Measurements from ENCODE around the gene ICOSLG. TPM values are rescaled to one million over a fixed set of nuclear protein-coding genes. Genes with fewer than 3 reads are reported as not detected.
"Not testable (repeated sequence)": the region's sequence is repeated elsewhere in the genome, so short reads cannot be mapped to it uniquely, and the experiment has no call there.

Gene ICOSLG
- total RNA-seq, 4 donors from 2014 or later, result 0.51 to 5.1 (median 1.4) TPM

DNA sequence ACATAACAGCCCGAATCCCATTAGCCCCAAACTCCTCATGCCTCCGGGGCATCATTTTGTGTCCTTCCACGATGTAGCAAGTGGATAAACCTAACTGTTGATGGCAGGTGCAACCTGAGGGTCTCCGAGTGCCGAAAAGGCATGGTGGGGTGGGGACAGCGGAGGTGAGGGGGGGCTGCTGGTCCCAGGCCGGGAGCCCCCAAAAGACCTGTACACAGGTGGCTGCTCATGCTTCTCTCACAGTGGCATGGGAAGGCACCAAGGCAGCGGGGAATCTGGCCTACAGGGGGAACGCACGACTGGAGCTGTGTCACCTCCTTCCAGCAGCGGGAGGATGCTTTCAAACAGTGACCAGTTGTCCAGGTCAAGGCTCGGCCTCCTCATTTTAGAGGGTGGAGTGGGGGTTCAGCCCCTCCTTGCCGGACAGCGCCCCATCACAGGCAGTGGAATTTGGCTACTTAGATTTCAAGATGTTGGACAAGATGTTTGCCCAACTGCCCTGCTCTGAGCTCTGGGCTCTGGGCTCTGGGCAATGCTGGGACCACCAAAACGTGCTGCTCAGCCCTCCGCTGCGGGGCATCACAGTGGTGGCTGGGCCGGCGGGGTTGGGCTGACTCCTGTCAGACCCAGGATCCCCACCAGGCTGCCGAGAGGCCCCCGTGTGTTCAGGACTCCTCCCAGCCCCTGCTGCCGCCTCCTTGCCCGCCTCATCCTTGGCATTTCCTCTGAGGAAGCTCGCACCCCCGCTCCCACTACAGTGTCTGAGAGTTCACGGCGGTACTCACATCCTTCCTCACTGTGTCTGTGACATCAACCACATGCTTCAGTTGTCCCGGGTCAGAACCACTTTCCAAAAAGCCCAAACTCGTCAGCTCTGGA, 13.3 kb upstream of the ICOSLG start:
- H3K4me3 ChIP-seq, result no peak overlapping the region
- H3K4me1 ChIP-seq, result no peaks in the 10 kb centered on the region
- no peaks in the 10 kb centered on the region for H3K36me3 ChIP-seq
- no peak for TF ChIP-seq POLR2A (IDR thresholded peaks at IDR 0.05)
- TF ChIP-seq, protein P1, sequence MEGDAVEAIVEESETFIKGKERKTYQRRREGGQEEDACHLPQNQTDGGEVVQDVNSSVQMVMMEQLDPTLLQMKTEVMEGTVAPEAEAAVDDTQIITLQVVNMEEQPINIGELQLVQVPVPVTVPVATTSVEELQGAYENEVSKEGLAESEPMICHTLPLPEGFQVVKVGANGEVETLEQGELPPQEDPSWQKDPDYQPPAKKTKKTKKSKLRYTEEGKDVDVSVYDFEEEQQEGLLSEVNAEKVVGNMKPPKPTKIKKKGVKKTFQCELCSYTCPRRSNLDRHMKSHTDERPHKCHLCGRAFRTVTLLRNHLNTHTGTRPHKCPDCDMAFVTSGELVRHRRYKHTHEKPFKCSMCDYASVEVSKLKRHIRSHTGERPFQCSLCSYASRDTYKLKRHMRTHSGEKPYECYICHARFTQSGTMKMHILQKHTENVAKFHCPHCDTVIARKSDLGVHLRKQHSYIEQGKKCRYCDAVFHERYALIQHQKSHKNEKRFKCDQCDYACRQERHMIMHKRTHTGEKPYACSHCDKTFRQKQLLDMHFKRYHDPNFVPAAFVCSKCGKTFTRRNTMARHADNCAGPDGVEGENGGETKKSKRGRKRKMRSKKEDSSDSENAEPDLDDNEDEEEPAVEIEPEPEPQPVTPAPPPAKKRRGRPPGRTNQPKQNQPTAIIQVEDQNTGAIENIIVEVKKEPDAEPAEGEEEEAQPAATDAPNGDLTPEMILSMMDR (IDR thresholded peaks at IDR 0.05), result no peak
- intact Hi-C loops (cut with DNase I; ENCODE audit: low total_unique reads), result no loop called here
- peak in 1 of 2 donors; percentile 3 for DNase-seq
- H3K27ac ChIP-seq, result no peak overlapping the region
- no peaks in the 10 kb centered on the region for H3K9me3 ChIP-seq
- H3K27me3 ChIP-seq, result no peaks in the 10 kb centered on the region

DNA sequence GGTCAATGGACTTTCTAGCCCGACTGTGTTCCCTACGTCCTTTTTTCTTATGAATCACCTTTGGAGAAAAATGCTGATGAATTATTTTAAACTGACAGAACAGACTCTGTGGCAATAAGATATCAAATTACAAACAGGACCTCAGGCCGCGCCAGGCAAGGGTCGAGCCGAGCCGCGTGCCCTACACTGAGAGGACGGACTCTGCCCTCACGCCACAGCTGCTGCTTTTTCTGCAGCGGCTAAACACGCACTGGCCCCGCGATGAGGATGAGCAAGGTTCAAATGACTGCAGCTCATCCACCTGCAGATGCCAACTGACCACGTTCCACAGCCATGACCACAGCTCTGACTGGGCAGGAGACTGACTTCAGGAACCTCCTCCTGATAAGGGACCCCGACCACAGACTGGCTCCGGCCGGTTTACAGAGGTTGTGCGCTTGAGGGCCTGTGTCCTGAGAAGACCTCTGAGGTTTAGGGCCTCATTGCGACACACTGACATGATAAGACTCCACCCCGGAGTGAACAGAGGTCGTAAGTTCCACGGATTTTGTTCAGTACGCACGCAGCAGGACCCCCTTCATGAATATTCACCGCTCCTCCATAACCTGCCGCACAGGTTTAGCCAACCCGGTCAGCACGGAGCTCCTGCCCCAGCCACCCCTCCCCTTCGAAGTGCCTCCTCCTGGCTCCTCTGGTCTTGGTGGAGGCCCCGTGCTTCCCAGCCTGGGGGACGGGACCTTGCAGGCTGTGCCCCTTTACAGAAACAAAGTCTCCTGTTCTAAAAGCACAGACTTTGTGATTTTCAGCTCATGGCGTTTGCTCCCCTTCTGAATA, 8.7 kb upstream of the ICOSLG start:
- DNase-seq; H3K27me3 ChIP-seq; intact Hi-C loops (cut with DNase I; ENCODE audit: low total_unique reads); H3K4me1 ChIP-seq; H3K27ac ChIP-seq; H3K9me3 ChIP-seq; H3K4me3 ChIP-seq; H3K36me3 ChIP-seq: not testable (repeated sequence)

DNA sequence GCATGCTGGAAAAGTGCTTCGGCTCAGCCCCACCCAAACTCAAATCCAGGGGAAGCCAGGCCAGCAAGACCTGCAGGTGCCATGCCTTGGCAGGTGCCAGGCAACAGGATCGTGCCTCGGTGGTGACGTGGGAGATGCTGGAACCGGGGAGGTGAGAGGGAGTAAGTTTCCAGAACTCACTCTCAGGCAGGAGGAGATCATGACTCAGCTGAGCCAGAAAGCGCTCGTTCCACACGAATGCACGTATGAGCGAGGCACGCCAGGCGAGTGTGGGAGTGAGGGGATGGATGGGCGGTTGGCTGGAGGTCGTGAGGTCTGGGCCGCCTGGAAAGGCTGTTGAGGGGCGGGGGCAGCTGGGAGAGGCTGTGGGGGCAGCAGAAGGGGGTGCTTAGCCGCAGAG, 7.2 kb upstream of the ICOSLG start:
- intact Hi-C loops (cut with DNase I; ENCODE audit: low total_unique reads); H3K4me3 ChIP-seq; H3K36me3 ChIP-seq; H3K27me3 ChIP-seq; H3K9me3 ChIP-seq; H3K4me1 ChIP-seq; H3K27ac ChIP-seq; DNase-seq: not testable (repeated sequence)

DNA sequence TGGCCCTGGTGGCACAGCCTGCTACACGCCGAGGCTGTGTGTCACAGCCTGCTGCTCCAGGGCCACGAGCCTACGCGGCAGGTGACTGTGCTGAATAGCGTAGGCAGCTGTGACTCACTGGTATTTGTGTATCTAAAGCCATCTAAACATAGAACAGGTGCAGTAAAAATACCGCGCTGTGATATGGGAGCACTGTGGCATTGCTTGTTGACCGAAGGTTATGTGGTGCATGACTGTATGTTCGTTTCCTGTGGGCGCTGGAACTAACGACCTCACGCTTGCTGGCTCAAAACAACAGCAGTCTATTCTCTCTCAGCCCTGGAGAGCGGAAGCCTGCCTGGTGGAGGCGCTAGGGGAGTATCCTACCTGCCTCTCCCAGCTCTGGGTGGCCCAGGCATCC, 3.2 kb upstream of the ICOSLG start:
- H3K27me3 ChIP-seq; H3K36me3 ChIP-seq; H3K4me1 ChIP-seq; intact Hi-C loops (cut with DNase I; ENCODE audit: low total_unique reads); H3K27ac ChIP-seq; H3K4me3 ChIP-seq; DNase-seq; H3K9me3 ChIP-seq: not testable (repeated sequence)

DNA sequence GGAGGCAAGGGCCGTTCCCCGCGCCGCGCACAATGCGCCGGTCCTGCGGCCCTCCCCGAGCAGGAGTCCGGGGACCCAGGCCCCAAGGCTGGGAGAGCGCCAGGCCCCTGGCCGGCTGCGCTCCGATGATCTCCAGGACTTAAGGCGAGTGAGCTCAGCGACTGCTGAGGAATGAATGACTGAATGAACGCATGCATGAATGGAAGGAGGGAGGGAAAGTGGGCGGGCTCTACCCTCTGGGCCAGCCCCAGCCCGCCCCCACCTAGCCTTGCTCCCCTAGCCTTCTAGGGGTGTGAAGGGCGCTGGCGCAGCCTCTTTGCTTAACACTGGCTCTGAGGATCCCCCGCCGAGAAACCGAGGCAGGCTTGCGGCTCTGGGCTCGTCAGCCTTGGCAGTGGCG, 538 bp upstream of the ICOSLG start:
- DNase-seq; H3K27ac ChIP-seq; H3K4me3 ChIP-seq; H3K9me3 ChIP-seq; H3K27me3 ChIP-seq; H3K36me3 ChIP-seq; intact Hi-C loops (cut with DNase I; ENCODE audit: low total_unique reads); H3K4me1 ChIP-seq: not testable (repeated sequence)

DNA sequence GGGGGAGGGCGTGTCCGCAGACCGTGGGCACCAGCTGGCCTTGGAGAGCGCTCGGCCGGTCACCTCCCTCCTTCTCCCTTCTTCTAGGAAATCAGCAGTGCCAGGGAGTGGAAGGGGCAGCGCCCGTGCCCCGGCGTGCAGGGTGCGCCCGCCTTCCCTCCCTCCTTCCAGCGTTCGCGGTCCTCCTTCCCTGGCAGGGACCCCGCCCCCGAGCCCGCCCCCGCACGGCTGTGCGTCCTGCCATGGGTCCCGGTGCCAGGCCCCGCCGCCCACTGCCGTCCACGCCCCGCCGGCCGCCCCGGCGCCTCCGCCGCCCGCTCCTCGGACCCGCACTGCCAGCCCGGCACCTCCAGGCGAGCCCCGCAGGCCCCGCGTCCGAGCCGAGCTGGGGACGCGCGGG, 390 bp downstream of the ICOSLG start:
- intact Hi-C loops (cut with DNase I; ENCODE audit: low total_unique reads); H3K27me3 ChIP-seq; H3K4me1 ChIP-seq; H3K4me3 ChIP-seq; H3K9me3 ChIP-seq; H3K36me3 ChIP-seq; H3K27ac ChIP-seq; DNase-seq: not testable (repeated sequence)

DNA sequence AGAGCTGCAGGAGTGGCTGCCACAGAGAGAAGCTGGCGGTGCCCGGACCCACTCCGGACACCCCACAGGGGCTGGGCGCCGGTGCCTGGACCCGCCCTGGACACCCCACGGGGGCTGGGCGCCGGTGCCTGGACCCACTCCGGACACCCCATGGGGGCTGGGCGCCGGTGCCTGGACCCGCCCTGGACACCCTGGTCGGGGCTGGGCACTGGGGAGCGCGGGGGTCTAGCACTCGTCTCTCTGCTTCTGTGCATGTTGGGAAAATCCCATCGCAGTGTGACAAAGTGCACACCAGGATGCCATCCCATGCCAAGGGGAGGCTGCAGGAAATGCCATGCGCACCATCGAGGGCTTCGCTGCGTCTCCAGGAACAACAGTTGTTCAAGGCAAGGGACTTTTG, 11.2 kb downstream of the ICOSLG start:
- H3K36me3 ChIP-seq; H3K4me1 ChIP-seq; H3K9me3 ChIP-seq; DNase-seq; H3K27ac ChIP-seq; H3K27me3 ChIP-seq; H3K4me3 ChIP-seq; intact Hi-C loops (cut with DNase I; ENCODE audit: low total_unique reads): not testable (repeated sequence)

DNA sequence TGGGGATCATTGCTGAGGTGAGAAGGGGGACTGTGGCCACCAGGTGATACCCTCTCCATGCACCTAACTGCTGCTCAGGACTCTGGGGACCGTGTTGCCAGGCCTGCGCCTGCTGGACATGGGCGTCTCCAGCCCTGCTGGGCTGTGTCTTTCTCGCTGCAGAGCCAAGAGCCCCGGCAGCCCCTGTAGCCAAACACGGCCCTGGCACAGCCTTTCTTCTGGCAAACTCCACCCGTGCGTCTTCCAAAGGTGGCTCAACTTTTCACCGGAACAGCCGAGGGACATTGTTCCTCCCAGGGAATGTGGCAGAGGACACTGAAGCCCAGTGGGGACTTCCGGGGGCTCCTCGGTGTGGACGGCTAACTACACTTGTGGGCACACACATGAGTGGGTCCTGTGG, 12.6 kb downstream of the ICOSLG start:
- H3K9me3 ChIP-seq; H3K4me3 ChIP-seq; H3K27ac ChIP-seq; H3K4me1 ChIP-seq; H3K36me3 ChIP-seq; DNase-seq; intact Hi-C loops (cut with DNase I; ENCODE audit: low total_unique reads); H3K27me3 ChIP-seq: not testable (repeated sequence)

DNA sequence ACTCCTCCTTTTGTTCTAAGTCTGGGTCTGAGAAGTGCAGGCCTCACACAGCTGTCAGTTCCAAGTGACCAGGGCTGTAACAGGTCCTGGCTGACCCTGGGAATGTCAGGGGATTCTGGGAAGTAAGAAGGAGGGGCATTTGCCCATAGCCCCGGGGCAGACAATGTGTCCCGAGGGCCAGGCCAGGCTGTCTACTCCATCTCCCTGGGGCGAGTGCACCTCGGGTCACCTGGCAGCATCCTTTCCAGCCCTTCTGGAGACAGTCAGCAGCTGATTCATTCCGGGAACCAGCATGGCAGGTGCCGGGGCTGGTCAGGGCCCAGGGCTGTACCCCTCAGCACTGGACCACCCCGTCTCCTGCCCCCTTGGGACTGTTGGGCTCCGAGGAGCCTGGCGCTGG, 13.1 kb downstream of the ICOSLG start:
- H3K27me3 ChIP-seq; H3K36me3 ChIP-seq; H3K4me1 ChIP-seq; DNase-seq; H3K27ac ChIP-seq; H3K9me3 ChIP-seq; H3K4me3 ChIP-seq; intact Hi-C loops (cut with DNase I; ENCODE audit: low total_unique reads): not testable (repeated sequence)

DNA sequence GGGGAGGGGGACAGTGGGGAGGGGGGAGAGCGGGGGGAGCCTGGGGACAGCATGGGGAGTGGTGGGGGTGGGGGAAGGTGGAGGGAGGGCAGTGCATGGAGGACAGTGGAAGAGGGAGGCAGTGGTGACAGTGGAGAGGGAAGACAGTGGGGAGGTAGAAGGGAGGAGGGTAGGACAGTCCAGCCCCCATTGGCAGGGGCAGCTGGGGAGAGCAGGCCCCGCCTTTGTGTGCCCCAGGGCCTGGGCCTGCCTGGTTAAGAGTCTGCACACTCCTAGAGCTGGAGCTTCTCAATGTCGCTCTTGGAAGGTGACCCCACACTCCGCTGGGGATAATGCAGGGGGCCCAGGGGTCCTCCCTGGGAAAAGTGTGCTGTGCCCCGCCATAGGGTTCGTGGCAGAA, 15.1 kb downstream of the ICOSLG start:
- H3K27ac ChIP-seq; H3K4me3 ChIP-seq; H3K9me3 ChIP-seq; H3K36me3 ChIP-seq; H3K4me1 ChIP-seq; H3K27me3 ChIP-seq; DNase-seq; intact Hi-C loops (cut with DNase I; ENCODE audit: low total_unique reads): not testable (repeated sequence)

DNA sequence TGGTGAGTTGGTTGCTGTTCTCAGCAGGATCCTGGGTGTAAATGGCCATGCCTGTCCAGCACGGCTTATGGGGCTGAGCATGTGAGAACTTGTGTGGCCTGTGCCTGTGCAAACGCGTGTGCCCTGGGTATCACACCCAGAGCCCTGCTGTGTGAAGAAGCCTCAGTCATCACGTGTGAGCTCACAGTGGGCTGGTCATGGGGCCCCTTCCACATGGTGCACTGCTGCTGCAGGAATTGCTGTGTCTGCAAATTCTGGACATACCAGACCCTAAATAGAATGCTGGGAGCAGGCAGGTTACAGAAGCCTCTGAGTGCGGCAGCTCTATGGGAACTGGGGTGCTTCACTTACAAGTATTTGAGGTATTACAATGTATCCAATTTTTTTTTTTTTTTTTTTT, 17.4 kb downstream of the ICOSLG start:
- intact Hi-C loops (cut with DNase I; ENCODE audit: low total_unique reads), result not testable (repeated sequence)

DNA sequence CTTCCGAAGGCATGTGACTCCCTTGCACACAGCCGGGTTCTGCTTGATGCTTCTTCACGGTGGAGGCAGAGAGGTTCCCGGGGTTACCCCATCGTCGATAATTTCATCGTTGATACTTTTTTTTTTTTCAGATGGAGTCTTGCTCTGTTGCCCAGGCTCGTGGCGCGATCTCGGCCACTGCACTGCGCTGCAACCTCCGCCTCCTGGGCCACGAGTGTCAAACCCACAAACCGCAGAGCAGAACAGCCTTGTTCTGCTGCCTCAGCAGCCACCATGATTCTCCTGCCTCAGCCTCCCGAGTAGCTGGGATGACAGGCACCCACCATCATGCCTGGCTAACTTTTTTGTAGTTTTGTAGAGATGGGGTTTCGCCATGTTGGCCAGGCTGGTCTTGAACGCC, 20.1 kb downstream of the ICOSLG start:
- H3K27ac ChIP-seq; intact Hi-C loops (cut with DNase I; ENCODE audit: low total_unique reads); H3K36me3 ChIP-seq; DNase-seq; H3K27me3 ChIP-seq; H3K4me3 ChIP-seq; H3K4me1 ChIP-seq; H3K9me3 ChIP-seq: not testable (repeated sequence)

More for the DNA sequence above, 17.4 kb downstream of the ICOSLG start:
- not testable (repeated sequence) for H3K4me3 ChIP-seq, H3K4me1 ChIP-seq, H3K27ac ChIP-seq, H3K27me3 ChIP-seq, H3K36me3 ChIP-seq, DNase-seq, H3K9me3 ChIP-seq

Data from uterus (tissue), 4 donors.